CD14-positive monocyte (primary cell): ENCODE measurements around the gene CCDC88C. TPM values are rescaled to one million over a fixed set of nuclear protein-coding genes. Genes with fewer than 3 reads are reported as not detected.

Experiments used
- DNase-seq, 3 donors: peaks; one replicate each; pipeline ENCODE4 v3.0.0-alpha.2; 2011 to 2022
- H2AFZ ChIP-seq: 2 replicates; pipeline ENCODE4 v1.6.0; 2012; ENCODE audit warnings: mild to moderate bottlenecking, low read depth, low read length, inconsistent platforms; ENCODE audit not compliant: insufficient read depth, poor library complexity, severe bottlenecking
- H3K27ac ChIP-seq, 2 donors: 1 replicate in 1 of 2; 2 replicates in 1 of 2; pipeline ENCODE4 v1.5.1; 2012 to 2013; ENCODE audit warnings: low read length in 2 of 2, control low read depth in 1 of 2, inconsistent platforms in 1 of 2, low read depth in 1 of 2, mild to moderate bottlenecking in 1 of 2
- H3K27me3 ChIP-seq, 2 donors: one replicate each; pipeline versions ENCODE4 v1.6.0 to v1.6.1; 2011 to 2013; ENCODE audit warnings: low read length in 2 of 2; ENCODE audit not compliant: control insufficient read depth in 2 of 2, insufficient read depth in 2 of 2
- H3K36me3 ChIP-seq, 2 donors: replicated peaks in 1 of 2; 1 replicate in 1 of 2; 2 replicates in 1 of 2; pipeline versions ENCODE4 v1.5.1 to v1.6.1; 2012 to 2013; ENCODE audit warnings: low read length in 2 of 2, control low read depth in 1 of 2, inconsistent platforms in 1 of 2, mild to moderate bottlenecking in 1 of 2; ENCODE audit not compliant: insufficient read depth in 2 of 2, control insufficient read depth in 1 of 2
- H3K4me1 ChIP-seq, 2 donors: 1 replicate in 1 of 2; 2 replicates in 1 of 2; pipeline versions ENCODE4 v1.5.1 to v1.6.1; 2012 to 2013; ENCODE audit warnings: low read length in 2 of 2, control low read depth in 1 of 2, inconsistent platforms in 1 of 2, mild to moderate bottlenecking in 1 of 2, moderate library complexity in 1 of 2; ENCODE audit not compliant: insufficient read depth in 2 of 2, control insufficient read depth in 1 of 2
- H3K4me2 ChIP-seq: replicated peaks from 2 replicates; pipeline ENCODE3; 2012; ENCODE audit warnings: low read length, moderate library complexity, mild to moderate bottlenecking; ENCODE audit not compliant: poor library complexity, severe bottlenecking; ENCODE audit errors: extremely low read depth
- H3K4me3 ChIP-seq, 3 experiments: fragments of 200-600 bp in 1 of 3; sonication (generic) in 1 of 3; replicated peaks in 1 of 3; 1 replicate in 2 of 3; 2 replicates in 1 of 3; pipeline ENCODE4 v1.5.1; 2011 to 2013; ENCODE audit warnings: low read length in 3 of 3, mild to moderate bottlenecking in 3 of 3, control low read depth in 2 of 3, low read depth in 2 of 3, inconsistent platforms in 1 of 3, moderate library complexity in 1 of 3
- H3K79me2 ChIP-seq: 2 replicates; pipeline ENCODE4 v1.6.0; 2012; ENCODE audit warnings: mild to moderate bottlenecking, control low read depth, inconsistent platforms, low read length, moderate library complexity; ENCODE audit not compliant: insufficient read depth
- H3K9ac ChIP-seq: 2 replicates; pipeline ENCODE4 v1.6.0; 2017; ENCODE audit warnings: low read length, mild to moderate bottlenecking; ENCODE audit not compliant: insufficient read depth, poor library complexity, severe bottlenecking
- H3K9me3 ChIP-seq, 2 donors: replicated peaks in 1 of 2; 1 replicate in 1 of 2; 2 replicates in 1 of 2; pipeline versions ENCODE4 v1.5.1 to v1.6.1; 2012 to 2013; ENCODE audit warnings: low read length in 2 of 2, control low read depth in 1 of 2; ENCODE audit not compliant: control insufficient read depth in 1 of 2, insufficient read depth in 1 of 2
- H4K20me1 ChIP-seq: 2 replicates; pipeline ENCODE4 v1.6.0; 2012; ENCODE audit warnings: mild to moderate bottlenecking, low read length, control low read depth, moderate library complexity; ENCODE audit not compliant: insufficient read depth
- H3K27ac Mint-ChIP-seq, 7 donors: one replicate each; pipeline ENCODE4 v1.8.0; 2020; ENCODE audit warnings: mild to moderate bottlenecking in 7 of 7, mixed read lengths in 7 of 7, moderate library complexity in 6 of 7, inconsistent platforms in 2 of 7
- H3K27me3 Mint-ChIP-seq, 3 donors: one replicate each; pipeline ENCODE4 v1.8.0; 2021 to 2022; ENCODE audit warnings: low read depth in 3 of 3, mild to moderate bottlenecking in 3 of 3, mixed read lengths in 3 of 3, moderate library complexity in 3 of 3, inconsistent platforms in 1 of 3
- H3K36me3 Mint-ChIP-seq, 2 donors: one replicate each; pipeline ENCODE4 v1.8.0; 2020; ENCODE audit warnings: mixed read lengths in 2 of 2, inconsistent platforms in 1 of 2, mild to moderate bottlenecking in 1 of 2
- H3K4me1 Mint-ChIP-seq: one replicate; pipeline ENCODE4 v1.8.0; 2020; ENCODE audit warnings: mild to moderate bottlenecking, mixed read lengths
- H3K4me3 Mint-ChIP-seq, 2 donors: one replicate each; pipeline ENCODE4 v1.8.0; 2020; ENCODE audit warnings: mild to moderate bottlenecking in 2 of 2, mixed read lengths in 2 of 2, moderate library complexity in 1 of 2
- H3K9me3 Mint-ChIP-seq, 7 donors: one replicate each; pipeline ENCODE4 v1.8.0; 2020 to 2022; ENCODE audit warnings: mixed read lengths in 7 of 7, mild to moderate bottlenecking in 6 of 7, moderate library complexity in 6 of 7, inconsistent platforms in 2 of 7
- WGBS: methylation state at CpG from one replicate; pipeline ENCODE4 v1.1.5; 2013; ENCODE audit warnings: missing lambda C conversion rate; ENCODE audit not compliant: insufficient coverage; 5-methylcytosine and 5-hydroxymethylcytosine counted together
- intact Hi-C, 2 donors: fragments of 100-400 bp; cut with micrococcal nuclease; formaldehyde crosslinking; loops; one replicate each; pipeline versions ENCODE4 v1.15.0 to v1.15.1; 2023
- polyA plus RNA-seq, 3 donors: library from polyadenylated mRNA; depleted of rRNA in 1 of 3; unstranded in 2 of 3; stranded (reverse) in 1 of 3; fragments of 300-500 nt in 2 of 3; fragments of >200 nt in 1 of 3; fragmentation: Illumina TruSeq in 2 of 3; gene quantifications; 1 replicate in 2 of 3; 2 replicates in 1 of 3; pipeline ENCODE4 v1.2.3, GENCODE V29; 2012 to 2021
- TF ChIP-seq, protein P1 (sequence below): fragments of 200-600 bp; IDR thresholded peaks from one replicate; pipeline ENCODE4 v1.8.0; 2022; ENCODE audit warnings: antibody characterized with exemption, mild to moderate bottlenecking

CCDC88C gene
- polyA plus RNA-seq, 3 donors = 11.6 to 69.7 (median 12.3) TPM

DNA sequence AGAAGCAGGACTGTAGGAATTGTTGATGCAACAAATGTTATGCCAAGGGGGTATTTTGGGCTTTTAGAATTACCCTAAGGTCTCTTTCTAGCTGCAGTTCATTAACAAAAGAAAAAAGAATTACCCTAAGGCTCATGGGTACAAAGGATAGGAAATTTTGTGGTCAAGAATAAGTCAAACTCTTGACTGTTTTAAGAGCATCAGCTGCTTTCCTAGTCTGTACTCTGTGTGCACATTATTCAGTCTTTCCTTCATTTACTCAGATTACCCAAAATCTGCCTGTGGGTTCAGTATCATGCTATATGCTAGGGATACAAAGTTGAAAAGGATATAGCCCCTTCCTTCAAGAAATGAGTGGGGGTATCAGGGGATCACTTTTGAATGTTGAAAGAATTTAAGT is 36.5 kb upstream of the CCDC88C start:
- Mint-ChIP-seq H3K27me3 (peaks cover 0 to under 1% (median 0%) of the 10 kb centered on the region in 3 donors), H3K27ac (no peak overlapping the region), H3K4me1 (no peaks in the 10 kb centered on the region), H3K4me3 (no peak overlapping the region), H3K9me3 (peaks cover 0 to 2% (median 0%) of the 10 kb centered on the region in 7 donors), H3K36me3 (peaks cover 41 to 43% of the 10 kb centered on the region in 2 donors)
- TF ChIP-seq, protein P1, sequence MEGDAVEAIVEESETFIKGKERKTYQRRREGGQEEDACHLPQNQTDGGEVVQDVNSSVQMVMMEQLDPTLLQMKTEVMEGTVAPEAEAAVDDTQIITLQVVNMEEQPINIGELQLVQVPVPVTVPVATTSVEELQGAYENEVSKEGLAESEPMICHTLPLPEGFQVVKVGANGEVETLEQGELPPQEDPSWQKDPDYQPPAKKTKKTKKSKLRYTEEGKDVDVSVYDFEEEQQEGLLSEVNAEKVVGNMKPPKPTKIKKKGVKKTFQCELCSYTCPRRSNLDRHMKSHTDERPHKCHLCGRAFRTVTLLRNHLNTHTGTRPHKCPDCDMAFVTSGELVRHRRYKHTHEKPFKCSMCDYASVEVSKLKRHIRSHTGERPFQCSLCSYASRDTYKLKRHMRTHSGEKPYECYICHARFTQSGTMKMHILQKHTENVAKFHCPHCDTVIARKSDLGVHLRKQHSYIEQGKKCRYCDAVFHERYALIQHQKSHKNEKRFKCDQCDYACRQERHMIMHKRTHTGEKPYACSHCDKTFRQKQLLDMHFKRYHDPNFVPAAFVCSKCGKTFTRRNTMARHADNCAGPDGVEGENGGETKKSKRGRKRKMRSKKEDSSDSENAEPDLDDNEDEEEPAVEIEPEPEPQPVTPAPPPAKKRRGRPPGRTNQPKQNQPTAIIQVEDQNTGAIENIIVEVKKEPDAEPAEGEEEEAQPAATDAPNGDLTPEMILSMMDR = no peak
- H2AFZ ChIP-seq = no peak overlapping the region
- H3K4me3 ChIP-seq = no peak overlapping the region
- peaks cover 43% of the 10 kb centered on the region for H4K20me1 ChIP-seq
- H3K36me3 ChIP-seq = peaks cover 35 to 49% of the 10 kb centered on the region in 2 donors
- H3K4me2 ChIP-seq = no peak overlapping the region
- no peak for DNase-seq
- H3K4me1 ChIP-seq = no peaks in the 10 kb centered on the region
- no peaks in the 10 kb centered on the region for H3K79me2 ChIP-seq
- H3K27me3 ChIP-seq = no peaks in the 10 kb centered on the region
- no peak overlapping the region for H3K27ac ChIP-seq
- no peaks in the 10 kb centered on the region for H3K9me3 ChIP-seq
- intact Hi-C loops = no loop called here
- H3K9ac ChIP-seq = no peak overlapping the region

DNA sequence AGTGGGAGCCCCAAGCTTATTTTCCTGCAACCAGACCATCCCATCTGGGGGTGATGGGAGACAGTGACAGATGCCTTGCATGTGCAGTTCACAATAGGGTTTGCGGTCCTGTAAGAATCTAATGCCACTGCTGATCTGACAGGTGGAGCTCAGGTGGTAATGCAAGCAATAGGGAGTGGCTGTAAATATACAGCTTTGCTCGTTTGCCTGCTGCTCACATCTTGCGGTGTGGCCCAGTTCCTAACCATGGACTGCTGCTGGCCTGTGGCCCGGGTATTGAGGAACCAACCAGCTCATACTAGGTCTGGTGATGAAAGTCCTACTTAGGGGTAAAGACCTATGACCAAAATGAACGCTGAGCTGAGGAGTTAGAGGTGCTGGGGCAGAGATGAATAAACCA is 36.1 kb upstream of the CCDC88C start:
- no peak for DNase-seq
- H3K79me2 ChIP-seq = no peaks in the 10 kb centered on the region
- H3K27ac ChIP-seq = no peak overlapping the region
- Mint-ChIP-seq H3K4me3 (no peak overlapping the region), H3K9me3 (peaks cover 0 to 2% (median 0%) of the 10 kb centered on the region in 7 donors), H3K4me1 (no peaks in the 10 kb centered on the region), H3K27me3 (peaks cover 0 to 2% (median 0%) of the 10 kb centered on the region in 3 donors), H3K27ac (no peak overlapping the region), H3K36me3 (peaks cover 38 to 39% of the 10 kb centered on the region in 2 donors)
- TF ChIP-seq, protein P1 = no peak
- H3K27me3 ChIP-seq = no peaks in the 10 kb centered on the region
- H3K9me3 ChIP-seq = no peaks in the 10 kb centered on the region
- no peaks in the 10 kb centered on the region for H3K4me1 ChIP-seq
- no peak overlapping the region for H2AFZ ChIP-seq
- intact Hi-C loops = no loop called here
- 95% methylated on average over 3 of the region's 5 CpGs for WGBS
- H3K36me3 ChIP-seq = peaks cover 30 to 45% of the 10 kb centered on the region in 2 donors
- H4K20me1 ChIP-seq = peaks cover 39% of the 10 kb centered on the region
- no peak overlapping the region for H3K4me2 ChIP-seq
- H3K9ac ChIP-seq = no peak overlapping the region
- no peak overlapping the region for H3K4me3 ChIP-seq
